NCI-H524 treated with DMSO at 0.1 percent for 48 hours (cell line): ENCODE data around the gene DNAJB1.
"Not testable (repeated sequence)": the region's sequence is repeated elsewhere in the genome, so short reads cannot be mapped to it uniquely, and the experiment has no call there.

Experiments used
- DNase-seq: peaks from one replicate; lab custom pipeline; 2025; lab: John Stamatoyannopoulos, UW

The DNAJB1 gene

DNA sequence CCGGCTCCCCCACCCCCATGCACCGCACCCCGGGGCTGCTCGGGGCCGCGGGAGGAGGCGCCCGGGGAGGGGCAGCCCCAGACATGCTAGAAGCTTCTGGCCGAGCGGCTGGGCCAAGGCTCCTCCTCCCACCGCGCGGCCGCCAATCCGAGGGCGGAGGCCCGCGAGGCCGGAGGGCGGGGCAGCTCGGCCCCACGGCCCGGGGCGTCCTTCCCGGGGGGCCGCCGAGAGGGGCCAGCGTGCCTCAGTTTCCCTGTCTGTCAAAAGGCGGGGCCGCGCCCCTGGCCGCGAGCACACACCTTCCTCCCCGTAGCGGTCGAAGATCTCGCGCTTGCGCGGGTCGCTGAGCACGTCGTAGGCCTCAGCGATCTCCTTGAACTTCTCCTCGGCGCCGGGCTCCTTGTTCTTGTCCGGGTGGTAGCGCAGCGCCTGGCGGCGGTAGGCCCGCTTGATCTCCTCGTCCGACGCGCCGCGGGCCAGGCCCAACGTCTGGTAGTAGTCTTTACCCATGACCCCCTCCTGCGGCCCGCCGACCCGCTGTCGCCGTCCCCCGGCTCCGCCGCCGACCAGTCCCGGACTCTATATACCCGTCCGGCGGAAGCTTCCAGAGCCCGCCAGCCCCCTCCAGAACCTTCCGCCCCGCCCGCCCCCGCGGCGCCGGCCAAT, at the start of gene DNAJB1:
TSS of gene DNAJB1 (minus strand) at position 558 of the 666 bp plus-strand sequence. CDS start at position 510, 48 bp downstream.
- no peak for DNase-seq

DNA sequence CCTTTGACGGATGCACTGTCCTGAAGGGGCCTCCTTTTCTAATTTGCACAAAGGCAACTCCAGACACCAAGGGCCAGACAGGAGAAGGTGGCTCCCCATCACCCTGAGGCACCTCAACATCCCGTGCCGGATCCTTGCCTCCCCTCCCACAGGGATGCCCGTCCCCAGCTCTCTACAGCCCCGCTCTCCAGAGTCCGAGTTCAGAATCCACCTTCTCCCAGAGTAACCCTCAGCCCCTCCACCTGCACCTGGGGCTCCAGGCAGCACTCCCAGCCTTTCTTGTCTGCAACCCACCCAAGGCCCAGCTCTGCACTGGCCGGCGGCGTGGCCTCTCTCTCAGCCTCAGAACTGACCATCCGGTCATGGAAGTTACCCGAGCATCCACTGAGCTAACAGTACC, 48.9 kb upstream of the DNAJB1 start:
- DNase-seq = no peak

DNA sequence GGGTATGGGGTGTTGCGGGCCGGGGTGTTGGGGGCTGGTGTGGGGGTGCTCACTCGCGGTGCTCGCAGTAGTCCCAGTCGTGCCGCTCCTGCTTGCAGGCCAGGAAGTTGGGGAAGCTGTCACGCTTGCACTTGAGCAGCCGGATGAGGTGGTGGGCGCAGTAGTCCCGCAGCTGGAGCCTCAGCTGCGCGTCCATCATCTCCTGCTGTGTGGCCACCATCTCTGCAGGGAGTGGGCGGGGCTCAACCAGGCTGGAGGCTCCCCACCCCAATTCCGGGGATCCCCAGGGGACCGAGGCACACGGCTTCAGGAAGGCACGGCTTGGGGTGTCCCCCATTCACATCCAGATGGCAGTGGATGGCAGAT, 48.5 kb upstream of the DNAJB1 start:
- no peak for DNase-seq

DNA sequence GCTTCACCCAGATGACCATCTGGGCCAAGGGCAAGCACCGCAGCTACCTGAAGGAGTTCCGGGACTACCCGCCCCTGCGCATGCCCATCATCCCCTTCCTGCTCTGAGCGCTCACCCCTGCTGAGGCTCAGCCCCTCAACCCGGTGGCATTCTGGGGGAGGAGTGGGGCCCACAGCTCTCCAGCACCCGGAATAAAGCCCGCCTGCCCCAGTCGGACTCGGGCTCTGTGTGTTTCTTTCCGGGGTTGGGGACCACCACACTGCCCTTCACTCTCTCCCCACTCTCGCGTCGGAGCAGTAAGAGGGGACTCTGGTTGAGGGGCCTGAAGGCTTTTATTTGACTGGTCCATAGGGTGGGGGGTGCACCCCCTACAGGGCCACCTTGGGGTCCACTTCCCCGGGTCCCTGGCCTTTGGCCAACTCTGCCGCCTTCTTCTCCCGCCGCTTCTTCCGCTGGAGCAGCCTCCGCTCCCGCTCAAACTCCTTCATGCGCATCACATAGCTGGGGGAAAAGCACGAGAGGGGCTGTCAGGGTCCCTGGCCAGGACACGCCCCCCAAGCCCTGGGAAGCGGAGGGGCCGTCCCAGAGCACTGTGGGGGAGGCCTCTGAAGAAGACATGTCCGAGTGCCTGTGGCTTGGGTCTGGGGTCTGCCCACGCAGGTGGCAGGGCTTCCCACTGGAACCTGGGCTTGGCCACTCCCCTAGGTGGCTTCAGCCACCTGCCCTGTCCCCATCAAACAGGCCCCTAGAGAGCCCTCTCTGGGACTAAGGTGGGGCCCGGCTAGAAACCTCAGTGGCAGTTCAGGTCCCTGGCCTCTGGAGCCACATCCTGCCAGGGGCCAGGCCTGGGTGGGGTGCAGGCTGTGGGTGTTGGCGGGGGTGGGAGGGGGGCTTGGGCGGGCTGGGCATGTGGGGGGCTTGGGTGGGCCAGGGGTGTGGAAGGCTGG, 47.8 kb upstream of the DNAJB1 start:
- no peak for DNase-seq

GRCh38 chr19:14565298-14565679, 47.1 kb upstream of the DNAJB1 start:
- no peak for DNase-seq

GRCh38 chr19:14564652-14565297, 46.6 kb upstream of the DNAJB1 start:
- DNase-seq = not testable (repeated sequence)

- no peak for DNase-seq
Measured at GRCh38 chr19:14563989-14564651, 45.9 kb upstream of the DNAJB1 start.

GRCh38 chr19:14563590-14563926, 45.4 kb upstream of the DNAJB1 start:
- no peak for DNase-seq

DNA sequence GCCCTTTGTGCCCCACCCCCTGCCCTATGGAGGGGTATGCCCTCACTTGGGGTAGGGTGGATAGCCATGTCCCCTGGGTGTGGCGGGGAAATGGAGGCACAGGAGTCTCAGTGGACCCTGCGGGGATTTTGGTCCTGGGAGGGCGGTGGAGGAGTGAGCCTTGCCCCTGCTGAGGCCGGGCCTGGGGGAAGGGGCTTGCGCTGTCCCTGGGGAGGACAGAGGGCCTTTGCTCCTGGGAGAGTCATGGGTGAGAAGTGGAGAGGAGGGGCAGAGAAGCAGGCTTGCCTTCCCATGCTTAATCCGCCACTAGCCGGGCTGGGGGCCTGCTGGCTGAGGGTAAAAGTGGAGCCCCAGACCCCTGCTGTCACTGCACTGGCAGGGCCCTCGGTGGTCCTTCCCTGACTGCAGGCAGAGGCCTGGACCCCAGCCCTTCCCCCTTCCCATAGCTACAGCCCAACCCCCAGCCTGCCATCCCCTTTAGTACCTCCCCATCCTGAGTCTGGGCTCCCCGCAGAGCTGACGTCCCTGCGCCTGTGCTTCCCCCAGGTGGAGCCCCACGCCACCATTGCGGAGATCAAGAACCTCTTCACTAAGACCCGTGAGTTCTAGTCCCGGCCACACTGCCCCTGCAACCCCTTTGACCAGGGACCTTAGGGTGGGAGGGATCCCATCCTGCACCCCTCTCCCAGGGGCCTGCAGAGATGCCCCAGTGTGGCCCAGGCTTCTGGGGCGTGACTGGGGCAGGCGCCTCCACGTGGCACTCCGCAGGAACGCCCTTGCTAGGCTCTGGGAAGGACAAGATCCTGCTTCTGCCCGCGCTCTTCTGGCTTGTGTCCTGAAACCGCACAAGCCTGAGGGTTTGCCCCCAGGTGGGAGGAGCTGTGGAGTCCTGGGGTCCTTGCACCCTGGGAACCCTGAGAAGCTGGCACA, 44.7 kb upstream of the DNAJB1 start:
- DNase-seq = no peak

- DNase-seq = no peak
Measured at GRCh38 chr19:14561847-14562351, 43.7 kb upstream of the DNAJB1 start.

- no peak for DNase-seq
Measured at GRCh38 chr19:14561249-14561648, 43.1 kb upstream of the DNAJB1 start.

DNA sequence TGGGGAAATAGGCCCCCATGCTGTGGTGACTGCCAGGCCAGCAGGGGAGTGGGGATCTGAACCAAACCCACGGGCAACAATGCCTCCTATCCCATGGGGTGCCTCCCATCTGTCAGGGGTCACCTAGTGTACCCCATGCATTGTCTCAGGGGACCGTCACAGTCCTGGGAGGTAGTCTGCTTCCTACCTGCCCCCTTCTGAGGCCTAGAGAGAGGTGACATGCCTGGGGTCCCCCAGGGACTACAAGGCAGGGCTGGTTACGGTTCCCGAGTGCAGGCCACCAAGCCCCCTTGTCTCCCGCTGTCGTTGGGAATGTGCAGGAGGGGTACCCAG, 42.5 kb upstream of the DNAJB1 start:
- DNase-seq = no peak

- DNase-seq = no peak
Measured at GRCh38 chr19:14559916-14560775, 41.9 kb upstream of the DNAJB1 start.

DNA sequence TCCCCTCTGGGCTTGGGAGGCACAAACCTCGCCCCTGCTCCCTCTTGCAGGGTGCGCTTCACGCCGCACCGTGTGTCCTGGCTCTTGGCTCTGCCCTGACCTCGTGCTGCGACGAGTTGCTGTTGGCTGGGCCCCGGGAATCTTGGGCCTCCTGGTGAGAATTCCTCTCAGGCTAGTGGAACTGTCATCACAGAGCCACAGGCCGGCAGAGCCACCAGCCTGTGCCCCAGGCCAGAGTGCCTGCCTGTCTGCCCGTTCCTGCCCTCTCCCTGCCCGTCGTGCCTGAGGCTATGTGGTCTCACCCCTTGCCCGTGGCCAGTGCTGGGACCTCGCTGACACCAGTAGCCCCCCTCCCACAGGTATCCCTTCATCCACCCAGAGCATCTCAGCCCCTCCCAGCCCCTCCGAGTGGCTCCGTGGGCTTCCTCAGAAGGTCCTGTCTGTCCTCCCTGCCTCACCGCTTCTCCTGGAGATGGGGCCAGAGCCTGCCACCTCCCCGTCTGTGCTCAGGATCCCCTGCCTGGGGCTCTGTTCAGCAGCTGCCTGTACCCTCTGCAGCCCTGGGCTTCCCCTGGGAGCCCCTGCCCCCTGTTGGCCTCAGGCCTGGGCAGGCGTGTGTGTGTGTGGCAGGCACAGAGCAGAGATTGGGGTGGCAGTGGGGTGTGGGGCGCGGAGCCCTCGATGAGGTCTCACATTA, 40.3 kb upstream of the DNAJB1 start:
- no peak for DNase-seq

- no peak for DNase-seq
Measured at GRCh38 chr19:14556662-14557188, 38.5 kb upstream of the DNAJB1 start.

- no peak for DNase-seq
Measured at GRCh38 chr19:14555918-14556661, 37.9 kb upstream of the DNAJB1 start.

GRCh38 chr19:14554382-14554812, 36.2 kb upstream of the DNAJB1 start:
- DNase-seq = peak; percentile 27

DNA sequence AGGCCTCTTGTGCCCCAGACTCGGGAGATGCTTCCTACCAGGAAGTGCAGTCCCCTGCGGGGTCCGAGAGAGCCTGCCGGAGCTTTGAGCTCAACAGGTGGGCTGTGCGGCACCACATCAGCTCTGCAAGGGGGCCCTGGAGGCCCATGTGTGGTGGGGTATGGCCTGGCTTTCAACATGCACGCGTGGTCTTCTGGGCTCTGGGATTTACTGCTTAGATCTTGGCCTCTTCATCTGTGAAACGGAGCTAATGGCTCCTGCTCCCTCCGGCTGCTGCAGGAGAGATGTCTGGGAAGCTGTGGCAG, 35.7 kb upstream of the DNAJB1 start:
- DNase-seq = no peak
